ENCODE results near the gene PARD3B. TPM values are rescaled to one million over a fixed set of nuclear protein-coding genes. Genes with fewer than 3 reads are reported as not detected.

The PARD3B gene
- total RNA-seq, 1 experiment from 2014 or later: 3.9 TPM

- no peak for DNase-seq (ENCODE audit: low spot score)
Observed at GRCh38 chr2:205589479-205589878, 1044.2 kb downstream of the PARD3B start.

GRCh38 chr2:205590759-205591158, 1045.5 kb downstream of the PARD3B start:
- no peak for DNase-seq (ENCODE audit: low spot score)

GRCh38 chr2:205593891-205594290, 1048.6 kb downstream of the PARD3B start:
- no peak for DNase-seq (ENCODE audit: low spot score)

GRCh38 chr2:205596581-205596980, 1051.3 kb downstream of the PARD3B start:
- DNase-seq (ENCODE audit: low spot score): no peak

- DNase-seq (ENCODE audit: low spot score): no peak
Observed at GRCh38 chr2:205605638-205606304, 1060.5 kb downstream of the PARD3B start.

GRCh38 chr2:205607146-205607545, 1061.9 kb downstream of the PARD3B start:
- no peak for DNase-seq (ENCODE audit: low spot score)

- no peak for DNase-seq (ENCODE audit: low spot score)
Observed at GRCh38 chr2:205609113-205609512, 1063.8 kb downstream of the PARD3B start.

GRCh38 chr2:205610437-205610836, 1065.2 kb downstream of the PARD3B start:
- DNase-seq (ENCODE audit: low spot score): no peak

- DNase-seq (ENCODE audit: low spot score): no peak
Observed at GRCh38 chr2:205612636-205613035, 1067.4 kb downstream of the PARD3B start.

- no peak for DNase-seq (ENCODE audit: low spot score)
Observed at GRCh38 chr2:205613970-205614559, 1068.8 kb downstream of the PARD3B start.

GRCh38 chr2:205614965-205615364, 1069.7 kb downstream of the PARD3B start:
- no peak for DNase-seq (ENCODE audit: low spot score)

- no peak for DNase-seq (ENCODE audit: low spot score)
Observed at GRCh38 chr2:205617905-205618304, 1072.6 kb downstream of the PARD3B start.

GRCh38 chr2:205619600-205619999, 1074.3 kb downstream of the PARD3B start:
- no peak for DNase-seq (ENCODE audit: low spot score)

GRCh38 chr2:205627085-205627484, 1081.8 kb downstream of the PARD3B start:
- DNase-seq (ENCODE audit: low spot score): no peak

- DNase-seq (ENCODE audit: low spot score): no peak
Observed at GRCh38 chr2:205628422-205628821, 1083.1 kb downstream of the PARD3B start.

GRCh38 chr2:205629091-205629776, 1084.0 kb downstream of the PARD3B start:
- DNase-seq (ENCODE audit: low spot score): no peak

- DNase-seq (ENCODE audit: low spot score): no peak
Observed at GRCh38 chr2:205633994-205634393, 1088.7 kb downstream of the PARD3B start.

- DNase-seq (ENCODE audit: low spot score): no peak
Observed at GRCh38 chr2:205636549-205637319, 1091.5 kb downstream of the PARD3B start.

- no peak for DNase-seq (ENCODE audit: low spot score)
Observed at GRCh38 chr2:205637320-205637602, 1092.0 kb downstream of the PARD3B start.

GRCh38 chr2:205637779-205638503, 1092.7 kb downstream of the PARD3B start:
- DNase-seq (ENCODE audit: low spot score): no peak

- no peak for DNase-seq (ENCODE audit: low spot score)
Observed at GRCh38 chr2:205640716-205641115, 1095.4 kb downstream of the PARD3B start.
